Activated CD4-positive, alpha-beta T cell treated with anti-CD3 and anti-CD28 coated beads for 48 hours (primary cell): ENCODE data around the gene WDR93.

Experiments used
- DNase-seq: peaks from one replicate; pipeline ENCODE4 v3.0.0-alpha.2; 2020

WDR93 gene

GRCh38 chr15:89749951-89750559 is 59.4 kb downstream of the WDR93 start:
- peak; percentile 18 for DNase-seq

GRCh38 chr15:89750560-89751542 is 60.2 kb downstream of the WDR93 start, which contains the start of gene MESP1:
MESP1 (minus strand) TSS chr15:89751249; CDS start chr15:89751231, 18 bp downstream.
- DNase-seq, result peak; percentile 91

GRCh38 chr15:89751748-89752147 is 61.1 kb downstream of the WDR93 start:
- no peak for DNase-seq

GRCh38 chr15:89753855-89754254 is 63.2 kb downstream of the WDR93 start:
- no peak for DNase-seq

GRCh38 chr15:89754361-89755154 is 63.9 kb downstream of the WDR93 start:
- DNase-seq, result no peak

- DNase-seq, result no peak
Observed at GRCh38 chr15:89755701-89756100, 65.1 kb downstream of the WDR93 start.

GRCh38 chr15:89756897-89757296 is 66.3 kb downstream of the WDR93 start:
- DNase-seq, result no peak

- DNase-seq, result no peak
Observed at GRCh38 chr15:89758283-89758682, 67.7 kb downstream of the WDR93 start.

GRCh38 chr15:89758981-89759380 is 68.4 kb downstream of the WDR93 start:
- no peak for DNase-seq

GRCh38 chr15:89759835-89760234 is 69.2 kb downstream of the WDR93 start:
- DNase-seq, result no peak

GRCh38 chr15:89760303-89761008 is 69.8 kb downstream of the WDR93 start:
- DNase-seq, result peak; percentile 83

GRCh38 chr15:89761009-89761831 is 70.6 kb downstream of the WDR93 start:
- no peak for DNase-seq

- DNase-seq, result no peak
Observed at GRCh38 chr15:89761929-89762328, 71.3 kb downstream of the WDR93 start.

GRCh38 chr15:89765694-89766093 is 75.1 kb downstream of the WDR93 start:
- DNase-seq, result no peak

GRCh38 chr15:89766357-89767311 is 76.0 kb downstream of the WDR93 start:
- DNase-seq, result no peak

- no peak for DNase-seq
Observed at GRCh38 chr15:89767411-89767915, 76.9 kb downstream of the WDR93 start.

- DNase-seq, result no peak
Observed at GRCh38 chr15:89768071-89768500, 77.5 kb downstream of the WDR93 start.

GRCh38 chr15:89769366-89769765 is 78.8 kb downstream of the WDR93 start:
- DNase-seq, result no peak

GRCh38 chr15:89770041-89770440 is 79.4 kb downstream of the WDR93 start:
- no peak for DNase-seq

- no peak for DNase-seq
Observed at GRCh38 chr15:89772932-89773583, 82.4 kb downstream of the WDR93 start.
